DMS153 treated with DMSO at 0.1 percent for 48 hours (cell line): Measurements from ENCODE around the gene RMDN2.

Source experiments
- DNase-seq: peaks from one replicate; lab custom pipeline; 2025; ENCODE audit not compliant: unreplicated experiment; lab: John Stamatoyannopoulos, UW

The RMDN2 gene

GRCh38 chr2:37896319-37896718 lies 28.8 kb upstream of the RMDN2 start:
- DNase-seq = no peak

DNA sequence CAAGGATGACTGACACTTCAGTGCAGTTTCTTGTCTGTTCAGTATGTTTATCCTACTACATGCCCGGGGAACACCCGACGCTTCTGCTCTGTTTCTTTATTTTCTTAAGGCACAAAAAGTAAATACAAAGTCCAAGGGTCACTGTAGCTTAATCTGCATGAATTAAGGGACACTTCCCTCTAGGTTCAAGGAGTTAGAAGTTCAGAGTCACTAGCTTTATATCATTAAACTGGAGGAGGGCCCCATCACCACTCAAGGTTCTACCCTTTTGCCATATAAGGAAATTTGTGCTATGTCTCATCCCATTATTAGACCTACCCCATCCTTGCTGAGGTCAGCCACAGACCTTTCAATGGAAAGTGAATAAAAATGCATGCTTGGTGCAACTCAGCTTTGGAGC lies 27.6 kb upstream of the RMDN2 start:
- no peak for DNase-seq

- no peak for DNase-seq
These were observed 26.6 kb upstream of the RMDN2 start for GRCh38 chr2:37898448-37898847.

DNA sequence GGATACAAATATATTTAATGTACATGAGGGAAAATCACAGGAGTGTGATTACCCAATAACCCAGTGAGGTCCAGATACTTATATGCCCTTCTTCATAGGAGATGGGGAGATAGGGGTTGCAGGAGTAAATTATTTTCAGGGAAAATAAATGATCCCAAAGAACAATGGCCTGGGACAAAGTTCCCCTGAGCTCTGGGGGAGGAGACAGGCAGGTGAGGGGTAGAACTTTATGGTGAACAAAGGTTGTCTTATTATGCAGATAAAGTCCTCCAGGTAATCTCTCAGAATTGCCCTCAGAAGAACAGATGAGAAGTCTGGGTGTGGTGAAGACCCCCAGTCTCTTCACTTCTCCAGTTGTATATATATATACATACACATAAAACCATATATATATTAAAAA lies 22.1 kb upstream of the RMDN2 start:
- DNase-seq = no peak

DNA sequence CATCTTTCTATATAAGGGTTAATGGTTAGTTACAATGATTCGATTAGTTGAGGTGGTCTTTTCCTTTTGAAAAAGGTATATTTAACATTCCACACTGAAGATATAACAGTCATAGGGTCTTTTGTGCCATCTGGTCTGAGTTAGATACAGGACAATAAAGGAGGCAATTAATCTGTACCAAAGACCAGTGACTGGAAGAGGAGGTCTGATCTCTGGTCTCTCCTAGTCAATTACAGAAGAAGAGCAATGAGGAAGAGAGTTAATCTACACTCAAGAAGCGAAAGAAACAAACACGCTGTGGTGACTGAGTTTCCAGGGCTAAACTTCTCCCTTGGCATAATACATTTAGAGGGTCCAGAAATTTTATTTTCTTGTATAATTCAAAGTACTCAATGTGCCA lies 20.7 kb upstream of the RMDN2 start:
- no peak for DNase-seq

DNA sequence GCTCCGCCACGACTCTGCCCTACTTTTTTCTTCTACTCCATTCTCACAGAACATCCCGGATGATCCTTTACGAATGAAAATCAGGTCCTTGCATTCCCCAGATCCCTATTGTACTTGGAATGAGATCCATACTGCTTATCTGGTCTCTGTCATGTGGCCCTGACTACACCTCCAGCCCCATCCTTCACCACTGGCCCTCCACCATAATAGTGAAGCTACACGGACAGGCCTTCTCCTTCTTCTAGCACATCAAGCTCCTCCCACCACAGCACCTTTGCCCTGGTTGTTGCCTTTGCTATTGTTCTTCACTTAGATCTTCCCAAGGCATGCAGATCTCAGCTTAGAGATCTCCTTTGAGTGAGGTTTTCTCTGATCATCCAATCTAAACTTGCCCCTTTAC lies 20.1 kb upstream of the RMDN2 start:
- no peak for DNase-seq

DNA sequence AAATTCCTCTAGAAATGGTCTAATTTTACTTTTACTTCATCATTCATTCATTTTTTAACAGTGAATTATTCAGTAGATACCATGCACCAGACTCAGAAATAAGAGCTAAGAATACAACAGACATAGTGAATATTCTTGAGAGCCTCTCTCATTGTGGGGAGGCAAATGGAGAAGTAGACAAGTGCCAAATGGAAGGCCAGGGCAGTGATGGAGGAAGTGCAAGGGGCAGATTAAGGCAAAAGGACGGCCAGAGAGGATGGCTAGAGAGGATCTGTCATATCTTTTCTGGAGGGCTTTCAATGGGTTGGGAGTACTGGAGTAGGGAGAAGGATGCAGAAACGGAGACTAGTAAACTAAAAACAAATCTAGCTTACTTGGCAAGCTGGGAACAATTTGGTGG lies 19.0 kb upstream of the RMDN2 start:
- no peak for DNase-seq

DNA sequence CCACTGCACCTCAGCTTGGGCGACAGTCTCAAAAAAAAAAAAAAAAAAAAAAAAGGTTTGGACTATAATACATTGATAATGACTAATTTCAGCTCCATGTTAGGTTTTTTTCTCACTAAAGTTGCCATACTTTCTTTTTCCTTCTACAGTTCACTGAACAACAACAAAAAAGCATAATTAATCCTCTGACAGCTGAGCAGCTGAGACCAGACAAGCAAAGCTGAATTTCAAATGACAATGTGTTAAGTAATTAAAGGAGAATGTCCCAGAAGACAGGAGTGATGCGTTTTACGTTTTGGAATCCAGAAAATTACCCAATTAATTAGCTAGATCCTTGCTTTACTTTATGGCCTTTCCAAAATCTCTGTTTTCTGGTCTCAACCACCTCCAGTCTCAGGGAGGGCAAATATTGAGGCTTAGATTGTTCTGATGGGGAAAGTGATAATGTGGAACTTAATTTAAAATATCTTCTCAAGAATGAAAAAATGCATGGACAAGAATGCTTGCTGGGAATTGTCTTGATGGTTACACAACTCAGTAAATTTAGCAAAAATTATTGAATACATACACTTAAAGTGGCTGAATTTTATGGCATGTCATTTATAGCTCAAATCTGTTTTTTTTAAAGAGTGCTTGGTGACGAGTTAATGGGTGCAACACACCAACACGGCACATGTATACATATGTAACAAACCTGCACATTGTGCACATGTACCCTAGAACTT lies 17.4 kb upstream of the RMDN2 start:
- DNase-seq = no peak

GRCh38 chr2:37911296-37911873 lies 13.7 kb upstream of the RMDN2 start:
- no peak for DNase-seq

DNA sequence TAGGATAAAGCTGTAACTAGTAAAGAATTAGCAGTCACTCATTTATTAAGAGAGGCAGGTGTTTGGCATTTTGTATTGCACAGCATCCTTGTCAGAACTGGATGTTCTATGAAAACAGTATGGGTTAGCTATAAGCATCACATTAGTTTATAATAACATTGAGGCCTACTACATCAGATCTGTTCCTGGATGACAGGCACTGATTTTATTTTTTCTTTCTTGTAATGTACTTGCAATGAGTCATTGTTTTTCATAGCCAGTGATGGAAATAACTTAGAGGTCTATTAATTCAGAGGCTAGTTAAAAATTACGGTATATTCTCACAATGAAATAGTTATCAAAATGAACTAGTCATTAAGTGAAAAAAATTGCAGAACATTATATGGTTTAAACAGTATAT lies 13.0 kb upstream of the RMDN2 start:
- DNase-seq = no peak

DNA sequence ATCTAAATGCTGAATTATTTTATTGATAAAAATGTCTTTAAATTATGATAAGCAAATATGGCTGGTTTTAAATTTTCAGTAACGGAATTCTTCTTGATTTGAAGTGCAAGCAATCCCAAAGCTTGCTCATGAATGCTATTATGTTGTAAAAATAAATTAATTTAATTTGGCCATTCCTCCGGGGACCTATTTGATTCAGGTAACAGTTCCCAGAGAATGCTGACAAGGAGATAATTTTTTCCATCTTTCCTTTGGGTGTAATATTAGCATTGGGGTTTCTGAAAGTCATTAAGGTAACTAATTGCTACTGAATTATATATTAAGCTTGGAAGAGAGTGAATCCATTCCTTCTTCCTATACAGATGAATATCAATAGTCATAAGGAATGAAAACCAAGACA lies 12.5 kb upstream of the RMDN2 start:
- DNase-seq = no peak

DNA sequence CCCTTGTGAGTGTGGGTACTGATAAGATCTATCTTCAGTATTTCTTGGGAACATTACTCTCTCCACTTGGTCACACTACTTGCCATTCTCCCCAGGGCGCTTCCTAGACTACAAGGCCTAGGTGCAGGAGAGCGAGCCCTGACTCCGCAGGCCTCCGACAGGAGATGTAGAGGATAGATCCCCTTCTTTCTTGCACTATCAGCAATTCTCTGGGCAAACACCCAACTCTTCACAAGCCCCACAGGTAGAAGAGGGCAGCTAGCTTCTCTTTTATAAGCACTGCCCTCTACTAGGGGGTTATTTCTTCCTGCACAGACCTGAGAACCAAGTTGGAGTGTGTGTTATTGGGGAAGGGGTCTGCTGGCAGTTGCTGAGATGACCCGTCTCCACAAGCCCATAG lies 10.7 kb upstream of the RMDN2 start:
- no peak for DNase-seq

- no peak for DNase-seq
These were observed 9.3 kb upstream of the RMDN2 start for GRCh38 chr2:37915773-37916172.

GRCh38 chr2:37916512-37917082 lies 8.5 kb upstream of the RMDN2 start:
- no peak for DNase-seq

DNA sequence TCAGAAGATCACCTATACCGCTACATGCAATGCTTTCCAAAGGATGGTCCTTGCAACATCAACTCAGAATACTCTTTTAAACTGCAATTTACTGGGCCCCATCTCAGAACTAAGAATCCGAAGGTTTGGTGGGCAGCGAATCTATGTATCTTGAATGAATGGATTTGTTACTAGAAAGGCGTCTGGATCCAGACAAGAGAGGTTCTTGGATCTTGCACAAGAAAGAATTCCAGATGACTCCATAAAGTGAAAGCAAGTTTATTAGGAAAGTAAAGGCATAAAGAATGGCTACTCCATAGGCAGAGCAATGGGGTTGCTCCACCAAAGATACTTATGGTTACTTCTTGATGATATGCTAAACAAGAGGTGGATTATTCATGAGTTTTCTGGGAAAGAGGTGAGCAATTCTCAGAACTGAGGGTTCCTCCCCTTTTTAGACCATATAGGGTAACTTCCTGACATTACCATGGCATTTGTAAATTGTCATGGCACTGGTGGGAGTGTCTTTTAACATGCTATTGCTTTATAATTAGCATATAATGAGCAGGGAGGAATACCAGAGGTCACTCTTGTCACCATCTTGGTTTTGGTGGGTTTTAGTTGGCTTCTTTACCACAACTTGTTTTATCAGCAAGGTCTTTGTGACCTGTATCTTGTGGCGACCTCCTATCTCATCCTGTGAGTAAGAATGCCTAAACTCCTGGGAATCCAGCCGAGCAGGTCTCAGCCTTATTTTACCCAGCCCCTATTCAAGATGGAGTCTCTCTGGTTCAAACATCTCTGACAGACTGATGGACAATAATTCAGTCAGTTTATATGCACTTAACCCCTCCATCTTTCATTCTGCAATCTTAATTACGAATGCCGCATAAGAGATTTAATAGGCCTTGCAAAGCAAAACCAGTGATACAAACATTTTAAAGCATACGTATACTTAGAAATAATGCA lies 7.5 kb upstream of the RMDN2 start:
- no peak for DNase-seq

- no peak for DNase-seq
These were observed 6.3 kb upstream of the RMDN2 start for GRCh38 chr2:37918742-37919186.

DNA sequence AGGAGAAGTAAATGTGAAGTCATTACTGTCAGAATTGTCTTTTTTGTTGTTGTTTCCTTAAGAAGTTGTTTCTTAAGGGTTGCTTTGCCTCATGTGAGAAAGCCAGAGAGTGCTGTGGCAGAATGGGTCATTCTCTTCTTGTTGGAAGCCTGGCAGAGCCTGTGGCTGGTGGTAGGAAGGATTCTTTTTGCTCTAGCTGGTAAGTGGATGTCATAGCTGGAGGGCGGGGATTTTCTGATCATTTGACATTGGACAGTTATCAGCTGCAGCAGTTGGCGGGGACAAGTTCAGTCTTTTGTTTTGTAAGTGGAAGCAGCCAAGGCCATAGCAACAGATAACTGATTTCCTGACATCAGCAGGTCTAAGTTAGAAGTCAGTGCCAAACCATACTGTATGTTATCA lies 5.5 kb upstream of the RMDN2 start:
- no peak for DNase-seq

DNA sequence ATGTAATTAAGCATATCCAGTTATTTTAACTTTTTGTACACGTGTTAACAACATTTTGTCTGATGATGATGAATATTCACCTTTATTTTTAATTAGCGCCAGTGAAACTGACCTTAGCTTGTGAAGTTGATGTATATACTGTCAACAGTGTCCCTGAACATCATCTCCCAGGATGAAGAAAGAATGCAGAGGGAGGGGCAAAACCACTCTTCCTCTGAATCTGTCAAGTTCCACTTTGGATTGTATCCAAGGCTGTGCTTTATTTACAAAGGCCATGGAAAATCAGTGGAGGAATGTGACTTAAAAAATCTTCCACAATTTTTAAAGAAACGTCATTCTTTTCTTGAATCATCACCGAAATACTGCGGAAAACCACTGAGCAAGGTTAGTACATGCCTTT lies 4.5 kb upstream of the RMDN2 start:
- no peak for DNase-seq

- no peak for DNase-seq
These were observed 3.3 kb upstream of the RMDN2 start for GRCh38 chr2:37921781-37922180.

GRCh38 chr2:37923308-37924055 lies 1.6 kb upstream of the RMDN2 start:
- DNase-seq = no peak

DNA sequence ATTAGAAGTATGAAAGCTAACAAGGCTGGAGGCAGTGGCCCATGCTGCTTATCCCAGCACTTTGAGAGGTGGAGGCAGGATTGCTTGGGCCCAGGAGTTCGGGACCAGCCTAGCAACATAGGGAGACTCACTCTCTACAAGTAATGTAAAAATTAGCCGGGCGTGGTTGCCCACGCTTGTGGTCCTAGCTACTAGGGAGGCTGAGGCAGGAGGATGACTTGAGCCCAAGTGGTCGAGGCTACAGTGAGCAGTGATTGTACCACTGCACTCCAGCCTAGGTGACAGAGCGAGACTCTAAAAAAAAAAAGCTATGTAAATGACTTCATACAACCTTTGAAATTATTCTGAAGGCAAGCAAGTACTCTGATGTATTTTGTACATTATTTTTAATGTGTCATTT lies 1.5 kb downstream of the RMDN2 start:
- no peak for DNase-seq
